Osteocyte (in vitro differentiated cells): ENCODE data around the gene DNAJA1. TPM values are rescaled to one million over a fixed set of nuclear protein-coding genes. Genes with fewer than 3 reads are reported as not detected.
"Not testable (repeated sequence)": the region's sequence is repeated elsewhere in the genome, so short reads cannot be mapped to it uniquely, and the experiment has no call there.

Source experiments
- DNase-seq: peaks from one replicate; pipeline ENCODE4 v3.0.0; 2021; ENCODE audit warnings: mixed read lengths; ENCODE audit not compliant: unreplicated experiment; ENCODE audit errors: extremely low spot score
- H3K27ac Mint-ChIP-seq: one replicate; pipeline ENCODE4 v1.8.0; 2021; ENCODE audit warnings: mild to moderate bottlenecking, mixed read lengths; ENCODE audit not compliant: unreplicated experiment
- H3K27me3 Mint-ChIP-seq: one replicate; pipeline ENCODE4 v1.8.0; 2021; ENCODE audit warnings: mixed read lengths; ENCODE audit not compliant: unreplicated experiment
- H3K36me3 Mint-ChIP-seq: one replicate; pipeline ENCODE4 v1.8.0; 2021; ENCODE audit warnings: mixed read lengths; ENCODE audit not compliant: unreplicated experiment
- H3K4me1 Mint-ChIP-seq: one replicate; pipeline ENCODE4 v1.8.0; 2021; ENCODE audit warnings: mixed read lengths; ENCODE audit not compliant: unreplicated experiment
- H3K4me3 Mint-ChIP-seq: one replicate; pipeline ENCODE4 v1.8.0; 2021; ENCODE audit warnings: mild to moderate bottlenecking, moderate library complexity, mixed read lengths; ENCODE audit not compliant: unreplicated experiment
- H3K9me3 Mint-ChIP-seq: one replicate; pipeline ENCODE4 v1.8.0; 2021; ENCODE audit warnings: mixed read lengths; ENCODE audit not compliant: unreplicated experiment
- total RNA-seq: library from RNA; stranded (reverse); gene quantifications from 2 replicates; pipeline ENCODE4 v1.2.1, GENCODE V29; 2021
- TF ChIP-seq, protein P1 (sequence below): fragments of 200-600 bp; sonication (generic); IDR thresholded peaks from 2 replicates; pipeline ENCODE4 v1.5.0; 2021; ENCODE audit warnings: antibody characterized with exemption, mild to moderate bottlenecking, moderate library complexity

DNAJA1 gene
- total RNA-seq, 1 donor from 2014 or later: 139 TPM

GRCh38 chr9:33082538-33083326 is 57.7 kb downstream of the DNAJA1 start:
- peaks cover 10% of the 10 kb centered on the region for H3K4me1 Mint-ChIP-seq
- DNase-seq: no peak
- no peak overlapping the region for H3K4me3 Mint-ChIP-seq
- peaks cover 14% of the 10 kb centered on the region for H3K27me3 Mint-ChIP-seq
- H3K9me3 Mint-ChIP-seq: no peaks in the 10 kb centered on the region
- peaks cover 3% of the 10 kb centered on the region for H3K36me3 Mint-ChIP-seq
- H3K27ac Mint-ChIP-seq: no peak overlapping the region
- TF ChIP-seq, protein P1, sequence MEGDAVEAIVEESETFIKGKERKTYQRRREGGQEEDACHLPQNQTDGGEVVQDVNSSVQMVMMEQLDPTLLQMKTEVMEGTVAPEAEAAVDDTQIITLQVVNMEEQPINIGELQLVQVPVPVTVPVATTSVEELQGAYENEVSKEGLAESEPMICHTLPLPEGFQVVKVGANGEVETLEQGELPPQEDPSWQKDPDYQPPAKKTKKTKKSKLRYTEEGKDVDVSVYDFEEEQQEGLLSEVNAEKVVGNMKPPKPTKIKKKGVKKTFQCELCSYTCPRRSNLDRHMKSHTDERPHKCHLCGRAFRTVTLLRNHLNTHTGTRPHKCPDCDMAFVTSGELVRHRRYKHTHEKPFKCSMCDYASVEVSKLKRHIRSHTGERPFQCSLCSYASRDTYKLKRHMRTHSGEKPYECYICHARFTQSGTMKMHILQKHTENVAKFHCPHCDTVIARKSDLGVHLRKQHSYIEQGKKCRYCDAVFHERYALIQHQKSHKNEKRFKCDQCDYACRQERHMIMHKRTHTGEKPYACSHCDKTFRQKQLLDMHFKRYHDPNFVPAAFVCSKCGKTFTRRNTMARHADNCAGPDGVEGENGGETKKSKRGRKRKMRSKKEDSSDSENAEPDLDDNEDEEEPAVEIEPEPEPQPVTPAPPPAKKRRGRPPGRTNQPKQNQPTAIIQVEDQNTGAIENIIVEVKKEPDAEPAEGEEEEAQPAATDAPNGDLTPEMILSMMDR: no peak

- not testable (repeated sequence) for H3K9me3 Mint-ChIP-seq, DNase-seq, H3K27ac Mint-ChIP-seq, H3K36me3 Mint-ChIP-seq, H3K4me3 Mint-ChIP-seq
- Mint-ChIP-seq H3K4me1 (peaks cover 10% of the 10 kb centered on the region), H3K27me3 (peaks cover 34% of the 10 kb centered on the region)
Observed at GRCh38 chr9:33085672-33086071, 60.6 kb downstream of the DNAJA1 start.

Other genes with a start within 250 kb of the DNAJA1 start
- gene TMEM215, start 241.7 kb upstream of the DNAJA1 start, total RNA-seq: not detected in 2 replicates
- 29.8 and 31.8 TPM in 2 replicates for gene APTX, start 23.6 kb upstream of the DNAJA1 start, total RNA-seq
- gene SMU1, start 51.4 kb downstream of the DNAJA1 start, total RNA-seq: 22.4 and 23.0 TPM in 2 replicates
- gene B4GALT1, start 142.1 kb downstream of the DNAJA1 start, total RNA-seq: 39.1 and 40.9 TPM in 2 replicates
- not detected in 2 replicates for gene SPINK4, start 214.9 kb downstream of the DNAJA1 start, total RNA-seq
- gene BAG1, start 239.4 kb downstream of the DNAJA1 start, total RNA-seq: 64.5 and 73.9 TPM in 2 replicates
- 63.7 and 64.4 TPM in 2 replicates for gene CHMP5, start 239.8 kb downstream of the DNAJA1 start, total RNA-seq